ENCODE measurements around the gene AKT3. TPM values are rescaled to one million over a fixed set of nuclear protein-coding genes. Genes with fewer than 3 reads are reported as not detected.

The AKT3 gene
- total and polyA plus RNA-seq, 2 of the 8 experiments (the other 6 are each of a cell fraction or from before 2014, with no cell fraction given): 6.0 to 36.4 TPM

GRCh38 chr1:243454328-243454997 lies 395.6 kb downstream of the AKT3 start (continued):
- TF ChIP-seq CHD7 (IDR thresholded peaks at IDR 0.05; ENCODE audit: insufficient replicate concordance, low read length): no peak
- TF ChIP-seq SP1 (IDR thresholded peaks at IDR 0.05; ENCODE audit: low read depth, low read length): no peak
- TF ChIP-seq ZNF274 (IDR thresholded peaks at IDR 0.05; ENCODE audit: borderline replicate concordance, extremely low read depth, low read length): no peak
- TF ChIP-seq SRF (IDR thresholded peaks at IDR 0.05; ENCODE audit: low read depth, low read length): no peak
- no peak for TF ChIP-seq POLR2A (IDR thresholded peaks at IDR 0.05; ENCODE audit: control extremely low read depth in 1 of 2, low read depth in 2 of 2, low read length in 2 of 2)
- no peak for TF ChIP-seq POU5F1 (IDR thresholded peaks at IDR 0.05; ENCODE audit: low read depth, low read length)

All from H1 (cell line).